Stimulated activated CD4-positive, alpha-beta T cell treated with anti-CD3 and anti-CD28 coated beads, Interleukin-4, amount 100 ng/mL, for 48 hours (primary cell): ENCODE results near the gene UPK2.

ENCODE experiments used
- DNase-seq, 2 donors: peaks; one replicate each; pipeline ENCODE4 v3.0.0-alpha.2; 2020; ENCODE audit warnings: low read depth in 2 of 2

Gene UPK2

DNA sequence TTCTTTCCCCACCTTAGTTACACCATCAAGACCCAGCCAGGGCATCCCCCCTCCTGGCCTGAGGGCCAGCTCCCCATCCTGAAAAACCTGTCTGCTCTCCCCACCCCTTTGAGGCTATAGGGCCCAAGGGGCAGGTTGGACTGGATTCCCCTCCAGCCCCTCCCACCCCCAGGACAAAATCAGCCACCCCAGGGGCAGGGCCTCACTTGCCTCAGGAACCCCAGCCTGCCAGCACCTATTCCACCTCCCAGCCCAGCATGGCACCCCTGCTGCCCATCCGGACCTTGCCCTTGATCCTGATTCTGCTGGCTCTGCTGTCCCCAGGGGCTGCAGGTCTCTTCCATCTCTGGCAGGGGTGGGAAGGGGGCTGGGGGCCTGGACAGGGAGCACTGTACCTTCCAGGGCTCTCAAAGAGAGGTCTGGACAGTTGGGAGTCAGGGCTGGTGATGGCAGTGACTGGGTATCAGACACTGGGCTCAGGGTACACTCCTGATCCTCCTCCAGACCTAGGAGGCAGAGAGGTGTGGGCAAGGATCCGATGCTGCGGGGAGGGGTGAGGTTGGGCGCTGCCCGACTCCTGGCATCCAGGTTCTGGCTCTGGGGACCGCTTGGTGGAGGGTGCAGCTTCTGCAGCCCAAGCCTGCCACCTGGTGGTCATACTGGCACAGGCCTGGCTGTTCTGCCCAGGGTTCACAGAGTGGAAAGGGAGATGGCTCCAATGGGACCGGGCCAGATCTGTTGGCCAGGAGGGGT lies at the start of gene UPK2:
TSS of gene UPK2 (plus strand) at position 205 of the 753 bp plus-strand sequence. CDS start at position 258, 53 bp downstream.
- peak; percentile 86 to 92 for DNase-seq

DNA sequence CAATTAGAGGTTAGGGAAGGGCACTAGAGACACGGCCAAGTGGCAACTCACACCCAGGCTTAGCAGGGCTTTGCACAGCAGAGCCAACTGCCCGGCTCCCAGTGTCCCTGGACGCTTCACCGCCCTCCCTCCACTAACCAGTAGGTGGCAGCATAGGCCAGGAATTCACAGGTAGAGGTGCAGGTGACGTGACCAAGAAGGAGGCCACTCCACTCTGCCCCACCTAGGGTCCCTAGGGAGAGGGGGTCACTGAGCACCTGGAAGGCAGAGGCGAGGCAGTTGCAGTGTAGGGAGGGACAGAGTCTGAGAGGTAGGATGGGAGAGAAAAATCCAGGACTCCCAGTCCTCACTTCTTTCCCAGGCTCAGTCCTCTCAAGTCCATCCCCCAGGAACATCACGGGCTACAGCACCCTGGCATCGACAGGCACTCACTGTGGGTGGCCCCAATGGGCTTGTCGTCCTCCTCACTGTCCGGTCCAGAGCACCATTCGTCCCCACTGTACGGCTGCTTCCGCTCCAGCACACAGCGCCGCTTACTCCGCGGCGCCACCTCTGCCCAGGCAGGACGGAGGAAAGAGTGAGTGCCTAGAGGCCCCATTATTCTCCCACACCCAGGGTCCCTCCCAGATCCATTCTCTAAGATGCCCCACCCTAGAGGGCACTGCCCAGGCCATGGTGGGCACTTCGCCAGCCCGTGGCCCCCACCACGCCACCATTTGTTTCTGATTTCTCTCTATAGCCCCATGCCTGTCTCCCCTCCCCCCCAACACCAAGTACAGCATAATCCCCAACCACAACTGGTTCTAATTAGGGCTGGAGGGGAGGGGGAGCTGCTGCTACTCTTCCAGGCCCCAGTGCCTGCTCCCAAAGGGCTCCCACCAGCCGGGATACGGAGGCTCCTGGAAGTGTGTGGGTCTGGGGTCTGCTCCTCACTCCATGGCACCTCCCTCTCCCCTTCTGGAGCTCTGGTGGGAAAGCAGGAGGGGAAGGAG lies 48.8 kb upstream of the UPK2 start:
- DNase-seq = peak; percentile 77 to 83

DNA sequence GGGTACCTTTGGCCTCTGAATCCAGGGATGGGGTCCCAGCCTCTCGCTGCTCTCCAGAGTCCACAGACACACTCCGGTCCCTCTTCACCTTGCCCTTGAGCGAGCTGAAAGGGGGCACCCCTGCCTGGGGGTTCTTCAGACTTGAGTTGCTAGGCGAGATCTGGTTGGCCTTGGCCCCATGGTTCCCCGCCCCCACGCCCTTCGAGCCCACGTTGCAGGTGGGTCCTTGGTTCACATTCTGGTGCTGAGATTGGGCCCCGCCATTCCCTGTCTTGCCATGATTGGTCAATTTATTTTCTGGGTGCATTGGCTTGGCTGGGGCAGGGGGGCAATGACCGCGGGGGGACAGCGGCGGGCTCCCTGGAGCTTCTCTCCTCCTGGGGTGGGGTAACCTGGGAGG lies 47.8 kb upstream of the UPK2 start:
- no peak for DNase-seq

DNA sequence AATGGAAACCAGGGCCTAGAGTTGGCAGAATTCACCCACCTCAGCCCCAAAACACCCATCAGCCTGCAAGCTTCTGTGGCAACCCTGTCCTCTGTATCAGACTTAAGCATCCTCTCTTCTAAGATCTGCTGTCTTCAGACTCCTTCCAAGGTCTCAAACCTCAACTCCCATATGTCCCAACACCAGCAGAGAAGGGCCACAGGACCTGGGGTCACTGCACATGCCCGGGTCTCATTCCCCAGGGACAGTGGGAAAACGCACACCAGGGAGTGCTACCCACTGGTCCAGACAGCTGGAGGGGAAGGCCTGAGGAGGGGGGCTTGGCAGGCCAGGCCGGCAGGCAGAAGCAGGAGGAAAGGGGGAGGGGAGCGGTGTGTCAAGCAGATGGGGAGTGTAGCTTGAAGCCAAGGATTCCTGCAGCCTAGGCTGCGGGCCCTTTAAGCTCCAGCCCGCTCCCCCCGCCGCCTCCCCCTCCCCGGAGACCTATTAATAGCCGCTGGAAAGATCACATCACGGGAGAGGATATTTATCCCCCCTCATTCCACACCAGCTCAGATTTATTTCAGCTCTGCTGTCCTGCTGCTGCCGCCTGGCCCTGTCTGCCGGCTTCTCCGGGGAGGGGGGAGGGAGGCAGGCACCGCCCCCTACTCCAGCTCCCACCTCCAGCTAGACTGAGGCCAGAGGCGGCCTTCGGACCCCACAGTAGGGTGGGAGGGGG lies 47.0 kb upstream of the UPK2 start:
- no peak for DNase-seq

- DNase-seq = no peak
Measured at GRCh38 chr11:118909619-118910308, 46.3 kb upstream of the UPK2 start.

DNA sequence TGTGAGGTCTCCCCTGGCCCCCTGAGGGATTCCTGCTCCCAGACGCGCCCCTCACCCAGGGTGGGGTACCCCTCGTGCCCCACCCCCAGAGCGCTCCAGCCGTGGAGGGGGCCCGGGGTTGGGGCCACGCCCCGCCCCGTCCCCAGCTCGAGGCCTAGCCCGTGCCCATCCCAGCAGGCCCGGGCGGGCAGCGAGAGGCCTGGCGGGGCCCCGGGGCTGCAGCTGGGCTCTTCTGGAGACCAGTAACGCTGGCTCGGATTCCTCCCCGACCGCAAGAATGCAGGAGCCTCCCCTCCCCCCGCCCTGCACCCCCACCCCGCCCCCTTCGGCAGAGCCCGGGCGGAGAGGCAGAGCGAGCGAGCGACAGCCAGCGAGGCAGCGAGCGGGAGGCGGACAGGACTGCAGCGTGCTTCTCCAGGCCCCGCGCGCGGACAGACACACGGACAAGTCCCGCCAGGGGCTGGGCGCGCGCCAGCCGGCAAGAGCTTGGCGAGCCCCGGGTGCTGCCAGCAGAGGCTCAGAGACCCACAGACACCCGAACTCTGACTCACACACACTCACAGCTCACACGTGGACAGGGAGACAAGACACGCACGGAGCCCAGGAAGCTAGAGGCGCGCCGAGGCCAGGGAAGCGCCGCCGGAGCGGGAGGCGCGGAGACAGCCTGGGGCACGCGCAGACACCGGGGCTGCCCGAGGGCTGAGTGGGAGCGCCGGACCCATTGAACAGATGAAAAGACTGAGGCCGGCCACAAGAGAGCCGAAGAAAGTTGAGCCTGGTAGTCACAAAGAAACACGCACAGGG lies 45.6 kb upstream of the UPK2 start:
- DNase-seq = no peak

DNA sequence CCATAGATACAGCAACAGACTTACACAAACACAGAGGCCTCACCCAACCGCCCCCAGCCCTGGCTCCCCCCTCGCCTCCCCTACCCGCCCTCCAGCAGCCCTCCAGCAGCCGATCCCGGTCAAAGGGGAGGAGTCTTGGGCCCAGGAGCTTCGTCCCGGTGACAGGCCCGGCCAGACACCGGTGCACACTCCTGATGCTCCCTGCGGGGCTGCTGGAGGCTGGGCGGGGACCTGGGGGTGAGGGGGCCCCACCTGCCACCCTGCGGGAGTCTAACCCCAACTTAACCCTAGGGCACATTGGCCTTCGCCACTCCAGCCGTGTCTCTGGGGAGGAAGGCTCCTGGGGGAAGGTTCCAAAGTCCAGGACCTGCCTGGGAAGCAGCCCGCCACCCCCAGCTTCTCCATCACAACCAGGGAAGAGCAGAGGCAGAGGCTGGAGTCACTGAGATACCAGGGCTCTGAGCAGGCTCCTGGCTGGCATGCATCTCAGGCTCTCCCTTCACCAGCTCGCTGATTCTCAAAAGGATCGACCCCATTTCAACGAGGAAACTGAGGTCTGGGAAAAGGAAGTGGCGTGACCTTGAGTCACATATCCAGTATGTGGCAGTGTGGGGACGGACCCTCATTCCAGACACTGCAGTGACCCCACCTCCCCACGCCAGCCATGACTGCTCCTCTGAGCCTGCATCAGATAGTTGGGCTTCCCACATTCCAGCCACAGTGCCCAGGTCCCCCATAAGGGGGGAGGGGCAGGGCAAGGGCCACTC lies 44.8 kb upstream of the UPK2 start:
- no peak for DNase-seq

- peak; percentile 68 to 74 for DNase-seq
Measured at GRCh38 chr11:118911880-118912741, 44.0 kb upstream of the UPK2 start.

GRCh38 chr11:118912742-118913410 lies 43.2 kb upstream of the UPK2 start:
- DNase-seq = no peak

DNA sequence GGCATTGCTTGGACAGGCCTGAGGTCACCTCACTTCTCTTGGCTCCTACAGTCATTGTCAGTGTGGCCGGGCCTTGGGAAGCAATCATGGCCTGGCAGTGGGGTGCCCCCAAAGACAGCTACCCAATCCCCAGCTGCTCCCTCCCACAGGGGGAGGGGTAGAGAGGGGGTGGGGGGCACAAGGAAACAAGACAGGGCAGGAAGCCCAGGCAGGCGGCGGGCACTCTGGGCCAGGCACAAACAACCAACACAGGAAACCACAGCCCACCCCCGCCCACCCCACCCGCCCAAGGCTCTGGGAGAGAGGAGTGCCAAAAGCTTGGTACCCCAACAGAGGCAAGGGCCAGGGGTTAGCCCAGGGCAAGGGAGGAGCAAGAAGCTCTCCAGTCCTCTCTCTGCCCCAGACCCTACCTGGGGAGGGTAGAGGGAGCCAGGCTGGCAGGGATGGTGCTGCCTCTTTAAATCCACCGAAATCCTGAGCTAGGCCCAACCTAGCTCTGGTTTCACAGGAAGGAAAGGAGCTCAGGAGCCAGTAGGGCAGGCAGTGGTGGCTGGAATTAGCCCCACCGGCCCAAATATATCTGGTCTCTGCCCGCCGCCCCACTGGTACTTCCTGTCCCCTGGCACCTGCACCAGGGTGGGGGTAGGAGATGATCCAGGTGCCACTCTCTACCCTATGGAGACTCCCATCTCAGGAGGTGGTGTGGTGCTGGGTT lies 42.5 kb upstream of the UPK2 start:
- no peak for DNase-seq

DNA sequence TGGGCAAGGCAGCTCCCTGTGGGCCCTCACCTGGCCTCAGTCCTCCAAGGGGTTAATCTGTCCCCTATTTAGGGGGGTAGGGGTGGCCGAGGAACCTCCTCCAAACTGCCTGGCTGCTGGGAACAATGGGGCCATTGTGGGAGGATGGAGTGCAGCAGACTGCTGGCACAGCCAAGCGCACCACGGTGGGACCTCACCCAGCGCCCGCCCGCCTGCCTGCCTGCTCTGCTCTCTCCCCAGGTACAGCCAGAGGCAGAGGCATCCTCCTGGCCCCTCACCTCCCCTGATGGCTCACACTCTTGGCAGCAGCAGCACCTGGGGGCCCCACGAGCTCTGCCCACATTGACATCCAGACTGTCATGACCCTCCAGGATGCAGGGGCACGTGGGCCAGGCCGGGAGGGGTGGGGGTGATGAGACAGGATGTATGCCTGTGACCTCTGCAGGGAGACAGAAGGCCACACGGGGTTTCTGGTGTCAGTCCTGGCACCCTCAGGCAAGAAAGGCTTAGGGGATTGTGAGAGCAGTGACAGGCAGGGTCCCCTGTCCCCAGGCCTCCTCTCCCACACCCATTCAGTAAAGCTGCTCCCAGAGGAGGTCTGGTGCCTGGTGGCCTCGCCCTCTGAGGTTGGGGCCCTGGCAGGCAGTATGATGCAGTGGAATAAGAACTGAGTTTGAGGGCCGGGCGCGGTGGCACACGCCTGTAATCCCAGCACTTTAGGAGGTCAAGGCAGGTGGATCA lies 41.8 kb upstream of the UPK2 start:
- peak in 1 of 2 donors; percentile 60 for DNase-seq

DNA sequence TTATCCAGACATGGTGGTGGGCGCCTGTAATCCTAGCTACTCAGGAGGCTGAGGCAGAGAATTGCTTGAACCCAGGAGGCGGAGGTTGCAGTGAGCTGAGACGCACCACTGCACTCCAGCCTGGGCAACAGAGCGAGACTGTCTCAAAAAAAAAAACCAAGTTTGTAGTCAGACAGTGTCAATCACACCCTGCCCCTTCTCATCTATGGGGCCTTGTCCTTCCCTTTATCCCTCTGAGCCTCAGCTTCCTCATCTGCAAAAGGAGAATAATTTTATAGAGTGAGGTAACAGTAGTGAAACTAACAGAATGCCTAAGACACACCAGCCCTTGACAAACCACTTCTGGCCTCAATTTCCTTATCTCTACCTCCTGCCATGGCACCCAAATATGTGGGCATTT lies 41.1 kb upstream of the UPK2 start:
- no peak for DNase-seq

- no peak for DNase-seq
Measured at GRCh38 chr11:118915396-118915795, 40.7 kb upstream of the UPK2 start.

GRCh38 chr11:118915941-118916841 lies 39.9 kb upstream of the UPK2 start:
- DNase-seq = no peak

DNA sequence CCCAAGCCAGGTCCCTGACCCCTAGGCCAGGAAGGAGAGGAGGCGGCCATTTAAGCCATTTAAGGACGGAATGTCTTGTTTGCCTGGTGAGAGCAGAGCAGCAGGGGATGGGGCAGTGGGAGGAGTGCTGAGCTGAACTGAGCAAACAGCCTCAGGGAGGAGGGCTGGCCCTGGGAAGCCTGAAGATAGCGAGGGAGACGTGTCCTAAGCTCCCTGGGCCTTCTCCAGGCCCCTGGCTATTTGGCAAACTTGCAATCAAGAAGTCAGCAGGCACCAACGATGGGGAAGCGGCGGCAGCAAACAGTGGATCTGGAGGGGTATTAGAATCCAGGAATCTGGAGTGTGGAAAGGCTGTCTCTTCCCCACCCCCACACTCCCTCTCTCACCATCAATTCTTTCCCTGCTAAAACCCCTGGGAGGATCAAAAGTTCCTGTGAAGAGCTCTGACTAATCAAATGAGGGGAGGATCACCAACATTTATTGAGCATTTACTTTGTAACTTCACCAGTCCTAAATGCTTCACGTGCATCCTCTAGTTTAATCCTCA lies 39.2 kb upstream of the UPK2 start:
- DNase-seq = no peak
